Natural killer cell treated with Interleukin-12 subunit alpha and Interleukin-12 subunit beta and Interleukin-15 and Interleukin-18, amount 100 ng/mL, for 72 hours (primary cell): ENCODE data around the gene DRD4. TPM values are rescaled to one million over a fixed set of nuclear protein-coding genes. Genes with fewer than 3 reads are reported as not detected.

Experiments used
- ATAC-seq, 2 donors: fragments of 150-1000 bp; cut with Tn5 transposase in 1 of 2; sonication (Bioruptor Pico), chemical (Tn5 transposase) in 1 of 2; 2 replicates each; pipeline ENCODE4 v1.10.0; 2021
- DNase-seq: peaks from one replicate; pipeline ENCODE4 v3.0.0; 2022; ENCODE audit warnings: low spot score
- H3K27ac Mint-ChIP-seq, 2 donors: 1 replicate in 1 of 2; 2 replicates in 1 of 2; pipeline ENCODE4 v1.8.0; 2022; ENCODE audit warnings: mixed read lengths in 2 of 2, mild to moderate bottlenecking in 1 of 2, moderate library complexity in 1 of 2
- H3K27me3 Mint-ChIP-seq, 2 donors: 1 replicate in 1 of 2; 2 replicates in 1 of 2; pipeline ENCODE4 v1.8.0; 2022; ENCODE audit warnings: mixed read lengths in 2 of 2
- H3K36me3 Mint-ChIP-seq: one replicate; pipeline ENCODE4 v1.8.0; 2022; ENCODE audit warnings: mixed read lengths
- H3K4me1 Mint-ChIP-seq, 2 donors: 1 replicate in 1 of 2; 2 replicates in 1 of 2; pipeline ENCODE4 v1.8.0; 2022; ENCODE audit warnings: low read depth in 2 of 2, mixed read lengths in 2 of 2, mild to moderate bottlenecking in 1 of 2
- H3K4me3 Mint-ChIP-seq: one replicate; pipeline ENCODE4 v1.8.0; 2022; ENCODE audit warnings: mixed read lengths
- H3K9me3 Mint-ChIP-seq: 2 replicates; pipeline ENCODE4 v1.8.0; 2022; ENCODE audit warnings: mixed read lengths
- total RNA-seq, 2 donors: library from RNA; stranded (reverse); gene quantifications; one replicate each; pipeline ENCODE4 v1.2.3, GENCODE V29; 2022

Gene DRD4
- total RNA-seq, 2 donors from 2014 or later, result 0.48 to 1.3 TPM

- ATAC-seq, result no peak
- no peaks in the 10 kb centered on the region for H3K9me3 Mint-ChIP-seq
These were observed 22.9 kb upstream of the DRD4 start for GRCh38 chr11:614021-614622.

GRCh38 chr11:614623-615503, 22.2 kb upstream of the DRD4 start:
- Mint-ChIP-seq H3K4me1 (peaks cover 12 to 15% of the 10 kb centered on the region in 2 donors), H3K27me3 (no peaks in the 10 kb centered on the region), H3K36me3 (no peaks in the 10 kb centered on the region), H3K27ac (peak overlapping the region; percentile 81 to 87), H3K4me3 (peak overlapping the region; percentile 84), H3K9me3 (no peaks in the 10 kb centered on the region)
- no peak for ATAC-seq
- peak; percentile 59 for DNase-seq

More at GRCh38 chr11:614021-614622, 22.9 kb upstream of the DRD4 start:
- peak overlapping the region; percentile 65 for H3K4me3 Mint-ChIP-seq
- H3K36me3 Mint-ChIP-seq, result no peaks in the 10 kb centered on the region
- peak overlapping the region; percentile 37 to 72 for H3K27ac Mint-ChIP-seq
- no peaks in the 10 kb centered on the region for H3K27me3 Mint-ChIP-seq
- H3K4me1 Mint-ChIP-seq, result peaks cover 12 to 15% of the 10 kb centered on the region in 2 donors
- no peak for DNase-seq

GRCh38 chr11:615504-616319, 21.4 kb upstream of the DRD4 start, which contains the start of gene IRF7:
TSS of gene IRF7 (minus strand) at chr11:615950. CDS start at chr11:615364, 586 bp downstream.
- Mint-ChIP-seq H3K4me1 (peaks cover 12 to 15% of the 10 kb centered on the region in 2 donors), H3K36me3 (no peaks in the 10 kb centered on the region), H3K4me3 (peak within 1 kb of the TSS; percentile 84), H3K27ac (peak within 1 kb of the TSS; percentile 81 to 87), H3K27me3 (no peaks in the 10 kb centered on the region), H3K9me3 (no peaks in the 10 kb centered on the region)
- ATAC-seq (peak; percentile 91 to 93), DNase-seq (peak; percentile 95)

DNA sequence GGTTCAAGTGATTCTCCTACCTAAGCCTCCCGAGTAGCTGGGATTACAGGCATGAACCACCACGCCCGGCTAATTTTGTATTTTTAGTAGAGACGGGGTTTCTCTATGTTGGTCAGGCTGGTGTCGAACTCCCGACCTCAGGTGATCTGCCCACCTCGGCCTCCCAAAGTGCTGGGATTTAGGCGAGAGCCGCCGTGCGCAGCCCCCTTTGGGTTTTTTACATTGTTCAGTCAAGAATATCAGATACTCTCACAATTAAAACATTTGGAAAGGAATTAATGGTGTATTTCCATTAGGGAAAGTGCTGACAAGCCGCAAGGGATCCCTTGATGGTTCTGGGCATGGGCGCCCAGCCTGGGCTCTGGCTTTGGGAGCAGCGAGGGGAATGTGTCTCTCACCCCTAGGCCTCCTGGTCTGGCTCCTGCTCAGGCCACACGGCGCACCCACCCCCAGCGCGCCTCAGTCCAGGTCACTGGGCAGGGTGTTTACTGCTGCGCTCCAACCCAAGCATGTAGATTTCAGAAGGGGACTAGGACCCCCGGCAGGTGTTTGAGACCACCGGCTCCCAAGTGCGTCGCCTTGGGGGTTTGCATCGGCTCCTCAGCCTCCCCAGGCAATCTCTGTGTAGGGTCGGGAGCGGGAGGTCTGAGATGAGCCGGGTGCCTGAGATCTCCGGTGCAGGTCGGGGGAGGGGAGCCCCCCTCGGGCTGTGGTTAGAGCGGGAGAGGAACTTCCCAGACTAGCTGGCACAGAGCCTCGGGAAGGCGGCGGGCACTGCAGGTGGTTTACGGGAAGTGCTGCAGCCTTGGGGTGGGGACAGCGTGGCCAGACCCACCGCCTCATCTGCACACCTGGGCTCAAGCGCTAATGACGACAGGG, 20.5 kb upstream of the DRD4 start:
- Mint-ChIP-seq H3K4me1 (peaks cover 12 to 15% of the 10 kb centered on the region in 2 donors), H3K27me3 (no peaks in the 10 kb centered on the region), H3K36me3 (no peaks in the 10 kb centered on the region), H3K27ac (peak overlapping the region; percentile 81 to 87), H3K9me3 (no peaks in the 10 kb centered on the region), H3K4me3 (peak overlapping the region; percentile 84)
- ATAC-seq, result no peak
- peak; percentile 60 for DNase-seq

- no peak overlapping the region for H3K4me3 Mint-ChIP-seq
- H3K36me3 Mint-ChIP-seq, result no peaks in the 10 kb centered on the region
- peaks cover 11% of the 10 kb centered on the region in 2 donors for H3K4me1 Mint-ChIP-seq
- H3K9me3 Mint-ChIP-seq, result no peaks in the 10 kb centered on the region
- no peaks in the 10 kb centered on the region for H3K27me3 Mint-ChIP-seq
- DNase-seq (no peak), ATAC-seq (no peak)
- H3K27ac Mint-ChIP-seq, result no peak overlapping the region
These were observed 19.7 kb upstream of the DRD4 start for GRCh38 chr11:617199-617911.

DNA sequence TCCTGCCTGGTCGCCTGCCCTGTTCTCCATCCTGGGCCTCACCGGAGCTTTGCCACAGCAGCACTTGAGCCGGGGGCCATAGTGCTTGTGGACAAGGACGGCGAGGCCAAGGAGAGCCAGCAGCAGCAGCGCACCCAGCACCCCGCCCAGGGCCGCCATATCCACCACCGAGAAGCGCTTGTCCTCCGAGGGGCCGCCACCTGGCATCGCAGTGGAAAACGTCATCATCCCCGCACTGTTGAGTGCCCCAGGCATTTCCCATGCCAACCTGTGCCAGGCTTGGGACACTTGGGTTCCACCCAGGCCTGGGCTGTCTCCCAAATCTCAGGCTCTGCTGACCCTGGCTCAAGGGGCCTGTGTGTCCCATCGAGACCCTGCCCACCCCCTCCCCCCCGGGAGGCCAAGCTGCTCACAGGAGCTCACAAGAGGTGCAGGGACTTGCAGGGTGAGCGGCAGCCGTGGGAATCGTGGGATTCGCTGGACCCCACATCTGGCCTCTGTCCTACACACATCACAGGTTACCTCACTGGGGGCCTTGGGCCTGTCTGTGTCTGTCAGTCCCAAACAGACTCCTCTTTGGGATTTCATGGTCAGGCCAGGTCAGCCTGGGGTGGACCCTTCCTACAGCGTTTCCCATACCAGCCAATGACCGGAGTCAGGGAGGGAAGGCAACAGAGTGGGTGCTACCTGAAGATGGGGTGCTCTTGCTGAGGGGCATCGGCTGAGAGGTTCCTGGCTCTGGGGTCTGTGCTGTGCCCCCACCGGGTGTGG, 19.0 kb upstream of the DRD4 start:
- DNase-seq (peak; percentile 55), ATAC-seq (no peak)
- no peaks in the 10 kb centered on the region for H3K36me3 Mint-ChIP-seq
- no peak overlapping the region for H3K27ac Mint-ChIP-seq
- H3K9me3 Mint-ChIP-seq, result no peaks in the 10 kb centered on the region
- peaks cover 10 to 11% of the 10 kb centered on the region in 2 donors for H3K4me1 Mint-ChIP-seq
- H3K27me3 Mint-ChIP-seq, result no peaks in the 10 kb centered on the region
- no peak overlapping the region for H3K4me3 Mint-ChIP-seq

- Mint-ChIP-seq H3K4me1 (peaks cover 10 to 11% of the 10 kb centered on the region in 2 donors), H3K9me3 (no peaks in the 10 kb centered on the region), H3K27ac (no peak overlapping the region), H3K4me3 (no peak overlapping the region), H3K36me3 (no peaks in the 10 kb centered on the region), H3K27me3 (no peaks in the 10 kb centered on the region)
- ATAC-seq (no peak), DNase-seq (no peak)
These were observed 18.0 kb upstream of the DRD4 start for GRCh38 chr11:618856-619627.

DNA sequence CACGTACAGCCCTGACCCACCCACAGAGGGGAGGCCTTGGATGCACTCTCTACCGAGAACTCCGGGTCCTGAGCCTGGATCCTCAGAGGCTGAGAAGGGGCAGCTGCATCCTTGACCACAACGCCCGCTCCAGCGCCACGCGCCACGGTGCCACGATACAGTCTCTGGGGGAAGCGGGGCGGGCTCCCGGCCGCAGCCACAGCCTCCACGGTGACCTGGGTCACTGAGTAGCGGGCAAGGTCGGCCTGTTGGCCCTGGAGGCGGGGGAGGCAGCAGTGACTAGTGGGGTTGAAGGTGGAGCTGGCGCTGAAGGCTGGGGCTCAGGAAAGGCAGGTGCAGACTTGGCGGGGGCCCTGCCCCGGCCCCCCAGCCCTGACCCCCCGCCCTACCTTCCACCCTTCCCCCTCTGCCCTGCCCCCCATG, 17.4 kb upstream of the DRD4 start:
- no peak overlapping the region for H3K4me3 Mint-ChIP-seq
- H3K27ac Mint-ChIP-seq, result no peak overlapping the region
- no peaks in the 10 kb centered on the region for H3K9me3 Mint-ChIP-seq
- H3K27me3 Mint-ChIP-seq, result no peaks in the 10 kb centered on the region
- no peak for ATAC-seq
- no peaks in the 10 kb centered on the region for H3K36me3 Mint-ChIP-seq
- H3K4me1 Mint-ChIP-seq, result peaks cover 8 to 10% of the 10 kb centered on the region in 2 donors
- DNase-seq, result no peak

- no peak for ATAC-seq
- H3K9me3 Mint-ChIP-seq, result no peaks in the 10 kb centered on the region
- H3K4me1 Mint-ChIP-seq, result peaks cover 8 to 10% of the 10 kb centered on the region in 2 donors
- H3K36me3 Mint-ChIP-seq, result no peaks in the 10 kb centered on the region
- H3K27me3 Mint-ChIP-seq, result no peaks in the 10 kb centered on the region
- peak; percentile 56 for DNase-seq
- no peak overlapping the region for H3K4me3 Mint-ChIP-seq
- no peak overlapping the region for H3K27ac Mint-ChIP-seq
These were observed 16.9 kb upstream of the DRD4 start for GRCh38 chr11:620201-620600.

DNA sequence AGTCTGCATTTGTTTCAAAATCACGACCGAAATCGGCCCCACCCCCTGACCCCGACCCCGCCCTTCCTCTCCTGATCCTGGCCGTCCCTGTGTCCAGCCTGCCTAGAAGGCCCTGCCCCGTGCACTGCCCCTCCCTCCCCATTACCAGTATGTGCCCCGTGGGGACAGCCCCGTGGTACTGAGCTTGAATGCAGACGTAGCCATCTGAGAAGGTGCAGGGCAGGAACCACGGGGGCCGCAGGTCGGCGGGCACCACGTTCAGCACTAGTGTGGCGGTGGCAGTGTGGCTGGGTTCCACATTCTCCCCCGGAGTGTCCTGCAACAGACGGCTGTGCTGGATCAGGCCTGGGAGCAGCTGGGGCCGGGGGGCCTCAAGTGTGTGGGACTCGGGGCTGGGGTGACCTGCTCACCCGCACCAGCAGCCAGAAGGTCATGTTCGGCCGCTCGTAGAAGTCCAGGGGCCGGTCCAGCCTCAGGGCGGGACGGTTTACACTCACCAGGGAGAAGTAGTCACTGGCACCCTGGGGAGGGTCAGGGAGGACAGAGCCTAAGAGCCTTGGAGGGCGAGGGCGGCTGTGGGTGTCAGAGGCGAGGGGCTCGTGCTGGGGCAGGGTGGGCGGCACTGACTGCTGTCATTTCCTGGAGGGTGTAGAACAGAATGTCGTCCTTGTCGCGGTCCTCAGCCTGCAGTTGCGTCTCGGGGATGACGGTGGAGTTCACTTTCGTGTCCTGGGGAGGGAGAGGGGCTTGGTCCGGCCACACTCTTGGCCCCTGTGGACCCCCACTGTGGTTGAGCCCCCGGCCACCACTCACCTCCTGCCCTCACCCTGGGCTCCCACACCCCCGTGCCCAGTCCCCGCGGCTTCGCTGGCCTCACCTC, 15.9 kb upstream of the DRD4 start:
- Mint-ChIP-seq H3K9me3 (no peaks in the 10 kb centered on the region), H3K27me3 (no peaks in the 10 kb centered on the region), H3K4me1 (peaks cover 4 to 5% of the 10 kb centered on the region in 2 donors), H3K4me3 (no peak overlapping the region), H3K36me3 (no peaks in the 10 kb centered on the region), H3K27ac (no peak overlapping the region)
- DNase-seq, result no peak
- ATAC-seq, result no peak

DNA sequence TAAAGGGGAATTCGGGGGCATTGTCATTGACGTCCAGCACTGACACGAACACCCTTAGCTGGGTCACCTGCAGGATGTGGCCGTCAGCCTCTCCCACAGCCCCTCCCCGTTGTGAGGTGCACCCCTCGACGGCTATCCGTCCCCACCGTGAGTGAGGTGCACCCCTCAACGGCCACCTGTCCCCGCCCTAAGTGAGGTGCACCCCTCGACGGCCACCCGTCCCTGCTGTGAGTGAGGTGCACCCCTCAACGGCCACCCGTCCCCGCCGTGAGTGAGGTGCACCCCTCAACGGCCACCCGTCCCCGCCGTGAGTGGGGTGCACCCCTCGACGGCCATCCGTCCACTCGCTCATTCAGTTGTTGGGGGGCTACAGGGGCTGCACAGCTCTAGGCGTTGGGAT, 15.2 kb upstream of the DRD4 start:
- DNase-seq (no peak), ATAC-seq (no peak)
- H3K27ac Mint-ChIP-seq, result no peak overlapping the region
- peaks cover 0 to 2% of the 10 kb centered on the region in 2 donors for H3K4me1 Mint-ChIP-seq
- H3K9me3 Mint-ChIP-seq, result no peaks in the 10 kb centered on the region
- no peaks in the 10 kb centered on the region for H3K27me3 Mint-ChIP-seq
- H3K36me3 Mint-ChIP-seq, result no peaks in the 10 kb centered on the region
- no peak overlapping the region for H3K4me3 Mint-ChIP-seq
